Middle frontal gyrus (tissue), 1 donor: Measurements from ENCODE around the gene EIF4H.
"Not testable (repeated sequence)": the region's sequence is repeated elsewhere in the genome, so short reads cannot be mapped to it uniquely, and the experiment has no call there.

ENCODE experiments used
- DNase-seq: peaks from one replicate; pipeline ENCODE4 v3.0.0-alpha.2; 2015; ENCODE audit warnings: low spot score; ENCODE audit errors: extremely low spot score

The EIF4H gene

DNA sequence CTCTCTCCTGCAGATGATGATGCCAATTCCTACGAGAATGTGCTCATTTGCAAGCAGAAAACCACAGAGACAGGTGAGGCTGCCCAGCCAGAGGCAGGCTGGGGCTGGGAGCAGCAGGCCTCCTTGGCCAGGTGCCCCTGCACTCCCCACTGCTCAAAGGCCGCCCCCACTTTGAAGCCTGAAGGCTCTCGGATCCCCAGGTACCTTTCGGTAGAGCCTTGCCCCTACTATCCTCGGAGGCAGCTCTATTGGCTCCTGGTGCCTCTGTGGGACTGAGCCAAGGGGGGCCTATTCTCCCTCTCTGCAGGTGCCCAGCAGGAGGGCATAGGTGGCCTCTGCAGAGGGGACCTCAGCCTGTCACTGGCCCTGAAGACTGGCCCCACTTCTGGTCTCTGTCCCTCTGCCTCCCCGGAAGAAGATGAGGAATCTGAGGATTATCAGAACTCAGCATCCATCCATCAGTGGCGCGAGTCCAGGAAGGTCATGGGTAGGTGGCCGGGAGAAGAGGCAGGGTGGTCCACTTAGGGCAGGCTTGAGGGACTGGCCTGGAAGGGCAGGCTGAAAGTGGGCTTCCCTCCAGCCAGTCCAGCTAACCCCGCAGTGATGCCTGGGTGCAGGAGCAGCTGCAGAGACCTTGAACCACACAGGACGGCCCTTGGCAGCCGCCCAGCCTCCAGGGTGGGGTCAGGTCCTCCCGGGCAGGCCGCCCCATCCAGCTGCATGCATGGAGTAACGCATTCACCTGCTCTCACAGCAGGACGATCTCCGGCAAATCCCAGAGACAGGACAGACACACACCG, 49.8 kb downstream of the EIF4H start:
- no peak for DNase-seq

GRCh38 chr7:74224511-74224832, 50.3 kb downstream of the EIF4H start:
- no peak for DNase-seq

DNA sequence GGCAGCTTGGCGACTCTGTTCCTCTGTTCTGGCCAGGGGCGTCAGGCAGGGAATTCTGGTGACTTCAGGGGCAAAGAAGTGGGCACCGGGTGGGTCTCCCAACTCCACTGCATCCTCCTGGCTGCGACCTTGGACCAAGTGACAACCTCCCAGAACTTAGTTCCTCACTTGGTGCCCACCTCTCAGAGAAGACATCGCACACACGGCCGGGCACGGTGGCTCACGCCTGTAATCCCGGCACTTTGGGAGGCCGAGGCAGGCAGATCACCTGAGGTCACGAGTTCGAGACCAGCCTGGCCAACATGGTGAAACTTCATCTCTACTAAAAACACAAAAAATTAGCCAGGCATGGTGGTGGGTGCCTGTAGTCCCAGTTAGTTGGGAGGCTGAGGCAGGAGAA, 50.8 kb downstream of the EIF4H start:
- DNase-seq = not testable (repeated sequence)

GRCh38 chr7:74225400-74225799, 51.2 kb downstream of the EIF4H start:
- no peak for DNase-seq

GRCh38 chr7:74226633-74227032, 52.5 kb downstream of the EIF4H start:
- no peak for DNase-seq

DNA sequence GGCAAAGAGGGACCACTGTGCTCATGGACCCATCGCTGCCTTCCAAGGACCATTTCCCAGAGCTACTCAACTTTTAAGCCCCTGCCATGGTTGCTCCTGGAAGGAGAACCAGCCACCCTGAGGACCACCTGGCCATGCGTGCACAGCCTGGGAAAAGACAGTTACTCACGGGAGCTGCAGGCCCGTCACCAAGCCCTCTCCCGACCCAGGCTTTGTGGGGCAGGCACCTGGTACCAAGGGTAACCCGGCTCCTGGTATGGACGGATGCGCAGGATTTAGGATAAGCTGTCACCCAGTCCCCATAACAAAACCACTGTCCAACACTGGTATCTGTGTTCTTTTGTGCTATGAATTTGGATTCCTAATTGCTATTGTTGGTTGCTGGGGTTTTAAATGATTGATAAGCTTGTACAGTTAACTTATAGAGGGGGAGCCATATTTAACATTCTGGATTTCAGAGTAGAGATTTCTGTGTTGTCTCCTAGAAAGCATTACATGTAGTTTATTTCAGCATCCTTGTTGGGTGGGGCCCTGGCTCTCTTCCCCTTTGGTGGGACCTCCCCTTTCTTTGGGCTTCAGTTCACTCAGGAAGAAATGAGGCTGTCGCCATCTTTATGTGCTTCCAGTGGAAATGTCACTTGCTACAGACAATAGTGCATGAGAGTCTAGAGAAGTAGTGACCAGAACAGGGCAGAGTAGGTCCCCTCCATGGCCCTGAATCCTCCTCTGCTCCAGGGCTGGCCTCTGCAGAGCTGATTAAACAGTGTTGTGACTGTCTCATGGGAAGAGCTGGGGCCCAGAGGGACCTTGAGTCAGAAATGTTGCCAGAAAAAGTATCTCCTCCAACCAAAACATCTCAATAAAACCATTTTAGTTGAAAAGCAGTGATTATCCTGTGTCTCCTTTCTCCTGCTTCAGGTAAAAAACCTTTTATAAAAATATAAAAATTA, 55.1 kb downstream of the EIF4H start:
- DNase-seq = no peak

GRCh38 chr7:74230446-74231231, 56.5 kb downstream of the EIF4H start:
- no peak for DNase-seq

- DNase-seq = no peak
Measured at GRCh38 chr7:74231232-74231590, 57.1 kb downstream of the EIF4H start.

DNA sequence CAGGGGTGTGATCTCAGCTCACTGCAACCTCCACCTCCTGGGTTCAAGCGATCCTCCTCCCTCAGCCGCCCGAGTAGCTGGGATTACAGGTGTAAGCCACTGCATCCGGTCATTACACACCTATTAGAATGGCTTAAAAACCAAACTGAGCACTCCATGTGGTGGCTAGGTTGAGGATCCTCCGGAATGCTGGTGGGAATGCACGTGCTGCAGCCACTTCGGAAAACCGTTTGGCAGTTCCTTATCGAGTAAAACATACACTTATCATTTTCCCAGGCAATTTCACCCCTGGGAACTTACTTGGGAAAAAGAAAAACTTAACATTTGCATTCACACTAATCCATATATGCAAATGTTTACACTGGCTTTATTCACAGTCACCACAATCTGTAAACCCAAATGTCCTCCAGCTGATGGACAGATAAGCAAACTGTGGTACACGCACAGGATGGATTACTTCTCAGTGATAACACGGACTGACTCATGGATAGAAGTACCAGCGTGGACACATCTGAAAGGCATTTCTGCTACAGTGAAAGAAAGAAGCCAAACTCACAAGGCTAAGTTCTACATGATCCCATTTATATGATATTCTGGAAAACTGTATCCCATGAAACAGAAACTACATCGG, 59.6 kb downstream of the EIF4H start:
- no peak for DNase-seq

DNA sequence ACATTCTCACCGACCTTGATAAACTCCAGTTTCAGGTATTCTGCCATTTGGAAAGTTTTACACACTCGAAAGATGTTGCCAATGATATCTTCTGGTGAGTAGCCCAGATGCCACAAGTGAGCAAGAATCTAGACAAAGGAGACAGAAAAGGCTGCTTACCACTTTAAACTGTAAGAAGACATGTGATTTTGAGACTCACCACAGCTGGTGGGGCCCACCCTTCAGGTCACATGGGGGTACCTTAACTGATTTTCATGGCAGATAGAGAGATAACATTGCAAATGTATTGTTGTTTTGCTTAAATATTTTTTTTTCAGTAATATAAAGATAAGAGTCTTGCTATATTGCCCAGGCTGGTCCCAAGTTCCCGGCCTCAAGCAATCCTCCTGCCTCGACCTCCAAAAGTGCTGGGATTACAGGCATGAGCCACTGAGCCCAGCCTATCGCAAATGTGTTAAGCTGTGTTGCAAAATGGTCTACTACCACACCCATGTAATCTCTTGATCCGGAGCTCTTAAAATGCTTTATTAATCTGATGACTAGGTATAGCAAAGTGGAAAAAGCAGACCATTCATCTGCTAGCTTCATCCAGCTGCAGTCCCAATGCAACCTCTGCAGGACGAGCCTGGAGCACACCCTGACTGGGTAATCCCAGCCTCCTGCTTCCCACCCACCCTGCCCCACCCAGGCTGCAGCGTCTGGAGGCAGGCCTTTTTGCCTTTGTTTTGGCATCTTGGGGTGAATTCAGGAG, 61.5 kb downstream of the EIF4H start:
- no peak for DNase-seq

DNA sequence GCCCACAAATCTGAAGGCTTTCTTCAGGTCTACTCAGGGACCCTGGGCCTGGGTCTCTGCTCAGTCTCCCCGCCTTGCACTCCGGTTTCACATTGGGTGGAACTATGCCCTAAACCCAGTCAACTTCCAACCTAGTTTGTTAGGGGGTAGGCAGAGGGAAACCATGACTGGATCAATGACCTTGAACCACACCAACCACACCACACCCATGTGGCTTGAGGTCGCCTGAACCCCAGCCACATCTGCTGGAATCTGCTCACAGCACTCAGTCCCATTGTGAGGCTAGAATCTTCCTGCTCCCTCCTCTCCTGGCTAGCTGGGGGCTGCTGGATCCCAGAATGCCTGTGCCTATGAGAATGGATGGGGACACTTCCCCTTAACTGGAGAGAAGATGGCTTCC, 62.1 kb downstream of the EIF4H start:
- no peak for DNase-seq

DNA sequence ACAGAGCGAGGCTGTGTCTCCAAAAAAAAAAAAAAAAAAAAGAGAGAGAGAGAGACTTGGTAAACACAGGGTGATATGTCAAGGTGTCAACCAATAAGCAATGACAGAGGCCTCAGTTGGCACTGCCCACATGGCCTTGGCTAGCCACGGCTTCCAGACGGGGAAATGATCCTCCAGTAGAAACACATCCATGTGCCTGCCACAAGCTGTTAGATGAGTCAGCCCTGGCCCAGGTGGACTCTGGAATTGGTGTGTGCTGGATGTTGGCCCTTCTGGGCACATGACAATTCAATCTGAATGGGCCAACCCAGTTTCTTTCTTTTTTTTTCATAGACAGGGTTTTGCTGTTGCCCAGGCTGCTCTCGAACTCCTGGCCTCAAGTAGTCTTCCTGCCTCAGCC, 66.3 kb downstream of the EIF4H start:
- DNase-seq = no peak

- DNase-seq = no peak
Measured at GRCh38 chr7:74242122-74242443, 67.9 kb downstream of the EIF4H start.

DNA sequence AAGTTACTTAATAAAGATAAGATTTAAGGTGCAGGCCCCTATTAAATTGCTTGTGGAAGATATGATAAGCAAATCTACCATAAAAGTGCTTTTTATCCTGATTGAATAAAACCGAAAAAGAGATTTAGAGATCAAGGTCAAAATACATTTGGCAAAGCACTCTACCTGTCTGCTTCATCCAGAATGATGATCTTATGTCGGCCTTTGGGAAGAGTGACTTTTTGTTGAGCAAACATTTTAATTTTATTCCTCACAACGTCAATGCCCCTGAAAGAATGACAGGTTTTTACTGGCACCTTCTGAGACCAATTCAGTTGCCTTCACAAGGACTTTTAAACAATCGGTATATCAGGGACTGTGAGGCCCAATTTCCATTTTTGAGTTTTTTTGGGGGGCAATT, 72.3 kb downstream of the EIF4H start:
- no peak for DNase-seq
